ENCODE measurements around the gene ADGRL2. TPM values are rescaled to one million over a fixed set of nuclear protein-coding genes. Genes with fewer than 3 reads are reported as not detected.

ADGRL2 gene
- total and polyA plus RNA-seq, 2 experiments from 2014 or later = 38.2 to 90.3 TPM

- no peaks in the 10 kb centered on the region for H3F3A ChIP-seq (replicated peaks; ENCODE audit: low read depth)
- no peak overlapping the region for H3K4me2 ChIP-seq
- H3K27ac ChIP-seq (ENCODE audit: low read depth) = no peak overlapping the region
- H3K9me2 ChIP-seq (ENCODE audit: insufficient read depth) = no peaks in the 10 kb centered on the region
- no peaks in the 10 kb centered on the region for H3K27me3 ChIP-seq (ENCODE audit: insufficient read depth)
- H3K27me3 Mint-ChIP-seq (ENCODE audit: insufficient read depth, low read depth, poor library complexity) = no peaks in the 10 kb centered on the region
- no peaks in the 10 kb centered on the region for H3K4me1 ChIP-seq (ENCODE audit: insufficient read depth)
- TF ChIP-seq NANOG (IDR thresholded peaks at IDR 0.05; ENCODE audit: borderline replicate concordance) (no peak), ETS1 (IDR thresholded peaks at IDR 0.05) (no peak), EZH2 (IDR thresholded peaks at IDR 0.05; ENCODE audit: low read depth, unreplicated experiment) (no peak), CTCF (conservative IDR thresholded peaks at IDR 0.05; ENCODE audit: low read depth in 2 of 2) (no peak), ZNF331 (CRISPR knock-in tag; IDR thresholded peaks at IDR 0.05; ENCODE audit: low read depth) (no peak), EZH2phosphoT487 (IDR thresholded peaks at IDR 0.05; ENCODE audit: unreplicated experiment) (no peak), CREB1 (CRISPR knock-in tag; IDR thresholded peaks at IDR 0.05; ENCODE audit: low read depth) (no peak), REST (IDR thresholded peaks at IDR 0.05; ENCODE audit: unreplicated experiment) (no peak)
- peak; percentile 31 for ATAC-seq
- no peaks in the 10 kb centered on the region for H3K36me3 ChIP-seq (ENCODE audit: insufficient read depth)
- H3K27ac Mint-ChIP-seq = no peak overlapping the region
- H2AFZ ChIP-seq = no peak overlapping the region
- no peaks in the 10 kb centered on the region for H4K20me1 ChIP-seq (replicated peaks; ENCODE audit: insufficient read depth)
- peaks cover 3% of the 10 kb centered on the region for H3K4me1 Mint-ChIP-seq
- H3K36me3 Mint-ChIP-seq (ENCODE audit: low read depth) = no peaks in the 10 kb centered on the region
- no peak overlapping the region for H3K4me3 ChIP-seq
- DNase-seq (ENCODE audit: low spot score) = no peak
- no peak overlapping the region for H3K4me3 Mint-ChIP-seq
- H3K9me3 Mint-ChIP-seq = no peaks in the 10 kb centered on the region
- H3K79me2 ChIP-seq (replicated peaks; ENCODE audit: insufficient read depth) = no peaks in the 10 kb centered on the region
Observed at GRCh38 chr1:81998165-81998564, 197.4 kb downstream of the ADGRL2 start.

- no peak overlapping the region for H2AFZ ChIP-seq
- H3K27me3 Mint-ChIP-seq (ENCODE audit: insufficient read depth, low read depth, poor library complexity) = no peaks in the 10 kb centered on the region
- H3K4me1 Mint-ChIP-seq = peaks cover 5% of the 10 kb centered on the region
- no peaks in the 10 kb centered on the region for H3K79me2 ChIP-seq (replicated peaks; ENCODE audit: insufficient read depth)
- no peaks in the 10 kb centered on the region for H3K9me2 ChIP-seq (ENCODE audit: insufficient read depth)
- H3K4me2 ChIP-seq = no peak overlapping the region
- no peaks in the 10 kb centered on the region for H3F3A ChIP-seq (replicated peaks; ENCODE audit: low read depth)
- no peaks in the 10 kb centered on the region for H3K36me3 ChIP-seq (ENCODE audit: insufficient read depth)
- no peak overlapping the region for H3K27ac Mint-ChIP-seq
- no peaks in the 10 kb centered on the region for H3K4me1 ChIP-seq (ENCODE audit: insufficient read depth)
- no peaks in the 10 kb centered on the region for H4K20me1 ChIP-seq (replicated peaks; ENCODE audit: insufficient read depth)
- TF ChIP-seq REST (IDR thresholded peaks at IDR 0.05; ENCODE audit: unreplicated experiment) = no peak
- TF ChIP-seq NANOG (IDR thresholded peaks at IDR 0.05; ENCODE audit: borderline replicate concordance) = no peak
- H3K4me3 Mint-ChIP-seq = no peak overlapping the region
- no peak overlapping the region for H3K4me3 ChIP-seq
- no peaks in the 10 kb centered on the region for H3K9me3 Mint-ChIP-seq
- no peak overlapping the region for H3K27ac ChIP-seq (ENCODE audit: low read depth)
- no peak for DNase-seq (ENCODE audit: low spot score)
- no peaks in the 10 kb centered on the region for H3K36me3 Mint-ChIP-seq (ENCODE audit: low read depth)
- no peak for ATAC-seq
- no peaks in the 10 kb centered on the region for H3K27me3 ChIP-seq (ENCODE audit: insufficient read depth)
Observed at GRCh38 chr1:81999364-81999763, 198.6 kb downstream of the ADGRL2 start.
